Measurements from ENCODE around the gene PINK1.

PINK1 gene

GRCh38 chr1:20683614-20684013 lies 50.4 kb downstream of the PINK1 start:
- DNase-seq = no peak

GRCh38 chr1:20684050-20684620 lies 50.9 kb downstream of the PINK1 start:
- DNase-seq = no peak

DNA sequence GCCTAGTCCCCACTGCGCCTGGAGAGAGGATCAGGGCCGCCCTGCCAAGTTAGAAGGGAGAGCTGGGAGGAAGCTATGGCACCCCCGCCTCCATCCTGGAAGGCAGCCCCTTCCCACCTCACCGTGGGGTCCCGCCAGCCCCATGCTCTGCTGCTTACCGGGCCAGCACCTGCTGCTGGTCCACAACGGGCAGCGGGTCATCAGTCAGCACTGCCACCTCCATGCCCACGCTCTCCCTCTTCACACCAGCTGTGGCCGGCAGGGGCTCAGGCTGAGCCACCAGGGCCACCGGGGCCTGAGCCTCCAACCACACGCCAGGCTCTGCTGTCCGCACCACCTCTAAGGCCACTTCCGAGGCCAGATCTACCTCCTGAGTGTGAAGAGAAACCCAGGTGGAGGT lies 51.4 kb downstream of the PINK1 start:
- DNase-seq = no peak

GRCh38 chr1:20685099-20685662 lies 51.9 kb downstream of the PINK1 start:
- DNase-seq = no peak

DNA sequence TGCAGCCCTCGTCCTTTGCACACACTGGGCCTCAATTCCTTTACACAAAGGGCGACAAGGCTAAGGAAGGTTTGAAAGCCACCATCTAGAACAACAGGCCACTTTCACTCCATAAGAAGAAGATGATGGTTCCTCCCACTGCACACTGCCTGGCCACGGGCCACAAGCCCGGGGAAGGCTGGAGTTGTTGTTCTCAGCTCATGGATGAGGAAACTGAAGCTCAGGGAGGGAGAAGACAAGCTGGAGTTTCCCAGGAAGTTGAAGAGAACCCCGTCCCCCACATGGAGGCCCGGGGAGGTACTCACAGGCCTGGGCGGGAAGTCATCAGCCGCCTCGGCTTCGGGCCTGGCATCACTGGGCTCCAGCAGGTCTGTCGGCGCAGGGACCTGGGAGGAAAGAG lies 52.5 kb downstream of the PINK1 start:
- DNase-seq = no peak

GRCh38 chr1:20686883-20687725 lies 53.8 kb downstream of the PINK1 start:
- DNase-seq = no peak

- DNase-seq = no peak
Observed at GRCh38 chr1:20689645-20690056, 56.4 kb downstream of the PINK1 start.

- DNase-seq = no peak
Observed at GRCh38 chr1:20691872-20692271, 58.6 kb downstream of the PINK1 start.

GRCh38 chr1:20693623-20694022 lies 60.4 kb downstream of the PINK1 start:
- DNase-seq = no peak

GRCh38 chr1:20695515-20695914 lies 62.3 kb downstream of the PINK1 start:
- DNase-seq = no peak

- peak; percentile 81 for DNase-seq
Observed at GRCh38 chr1:20696397-20697333, 63.4 kb downstream of the PINK1 start.

DNA sequence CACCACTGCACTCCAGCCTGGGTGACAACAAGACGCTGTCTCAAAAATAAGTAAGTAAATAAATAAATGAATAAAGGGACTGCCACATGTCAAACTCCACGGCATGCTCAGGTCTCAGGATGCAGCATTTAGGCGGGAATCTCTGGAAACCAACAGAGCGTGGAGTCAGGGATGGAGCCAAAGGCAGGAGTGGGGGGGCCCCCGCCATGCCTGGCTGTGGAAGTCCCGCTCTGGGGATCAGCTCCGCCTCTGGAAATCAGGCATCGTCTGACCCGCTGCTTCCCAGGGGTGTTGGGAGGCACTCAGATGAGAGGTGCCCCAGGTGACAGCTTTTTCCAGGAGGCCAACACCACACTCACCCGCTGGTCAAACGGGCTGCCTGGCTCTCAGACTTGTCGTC lies 64.3 kb downstream of the PINK1 start:
- no peak for DNase-seq

- no peak for DNase-seq
Observed at GRCh38 chr1:20698195-20698910, 65.1 kb downstream of the PINK1 start.

- DNase-seq = no peak
Observed at GRCh38 chr1:20699558-20699957, 66.3 kb downstream of the PINK1 start.

DNA sequence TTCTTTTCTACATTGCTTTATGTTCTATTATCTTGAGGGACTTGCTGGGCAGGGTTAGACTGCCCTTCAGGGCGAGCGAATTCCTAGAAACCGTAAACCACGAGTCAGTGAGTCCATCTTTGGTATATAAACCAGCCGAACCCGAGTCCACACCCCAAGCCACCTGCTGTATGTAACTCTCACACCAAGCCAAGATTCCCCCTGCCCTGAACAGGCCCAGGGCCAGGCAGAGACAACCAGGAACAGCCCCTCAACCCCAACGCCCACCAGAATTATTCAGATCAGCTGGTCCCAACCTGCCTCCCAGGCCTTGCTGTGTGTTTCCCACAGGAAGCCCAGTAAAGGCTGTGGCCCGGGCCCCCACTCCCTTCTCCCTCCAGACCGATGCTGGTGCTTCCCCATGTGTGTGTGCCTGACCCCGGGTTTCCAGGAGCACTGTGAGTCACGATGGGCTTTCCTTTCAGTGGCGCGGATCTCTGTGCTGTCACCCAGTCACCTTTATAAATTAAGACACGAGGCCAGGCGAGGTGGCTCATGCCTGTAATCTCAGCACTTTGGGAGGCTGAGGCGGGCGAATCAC lies 67.5 kb downstream of the PINK1 start:
- no peak for DNase-seq
